SK-N-SH (cell line): ENCODE data around the gene CATSPERB. TPM values are rescaled to one million over a fixed set of nuclear protein-coding genes. Genes with fewer than 3 reads are reported as not detected.

Experiments used
- CTCF ChIA-PET: fragments of 300-600, 350-600 bp; formaldehyde crosslinking; extraction: SDS; loops from one replicate; lab custom pipeline; 2021; lab: Yijun Ruan, JAX
- POLR2A ChIA-PET: fragments of 350-600 bp; sonication (Branson Sonifier 250); formaldehyde crosslinking; extraction: SDS; loops from one replicate; lab custom pipeline; 2020; ENCODE audit warnings: antibody characterized with exemption, inconsistent platforms; lab: Yijun Ruan, JAX
- DNase-seq: peaks from one replicate; pipeline ENCODE4 v3.0.0; 2012
- H2AFZ ChIP-seq: fragments of 200-600 bp; sonication (generic); 2 replicates; pipeline ENCODE4 v1.8.1; 2016; ENCODE audit warnings: antibody characterized with exemption, mild to moderate bottlenecking, low read depth
- H3F3A ChIP-seq: fragments of 200-600 bp; sonication (generic); replicated peaks from 2 replicates; pipeline ENCODE3; 2016; ENCODE audit warnings: antibody characterized with exemption, mild to moderate bottlenecking; ENCODE audit not compliant: insufficient read depth
- H3K27ac ChIP-seq, 2 experiments: fragments of 200-500 bp in 1 of 2; fragments of 200-600 bp in 1 of 2; sonication (Bioruptor generic) in 1 of 2; sonication (generic), shearing (Covaris generic) in 1 of 2; 2 replicates each; pipeline versions ENCODE4 v1.5.1 to v1.6.1; 2014 to 2016; ENCODE audit warnings: low read depth in 2 of 2, inconsistent platforms in 1 of 2, low read length in 1 of 2, mild to moderate bottlenecking in 1 of 2, mixed read lengths in 1 of 2
- H3K27me3 ChIP-seq: fragments of 200-600 bp; sonication (generic), shearing (Covaris generic); 2 replicates; pipeline ENCODE4 v1.6.1; 2016; ENCODE audit warnings: mixed run types; ENCODE audit not compliant: insufficient read depth
- H3K36me3 ChIP-seq, 2 experiments: fragments of 200-500 bp in 1 of 2; fragments of 200-600 bp in 1 of 2; sonication (Bioruptor generic) in 1 of 2; sonication (generic) in 1 of 2; replicated peaks in 1 of 2; 2 replicates each; pipeline versions ENCODE3 to v1.5.1; 2014 to 2016; ENCODE audit warnings: low read length in 1 of 2, mild to moderate bottlenecking in 1 of 2; ENCODE audit not compliant: insufficient read depth in 2 of 2, control insufficient read depth in 1 of 2
- H3K4me1 ChIP-seq, 2 experiments: fragments of 200-500 bp in 1 of 2; fragments of 200-600 bp in 1 of 2; sonication (Bioruptor generic) in 1 of 2; sonication (generic), shearing (Covaris generic) in 1 of 2; 2 replicates each; pipeline versions ENCODE4 v1.5.1 to v1.6.1; 2014 to 2016; ENCODE audit warnings: low read depth in 1 of 2, low read length in 1 of 2, mixed run types in 1 of 2; ENCODE audit not compliant: insufficient read depth in 2 of 2, control insufficient read depth in 1 of 2
- H3K4me2 ChIP-seq: fragments of 200-600 bp; sonication (generic), shearing (Covaris generic); 2 replicates; pipeline ENCODE4 v1.6.1; 2017; ENCODE audit warnings: mixed run types
- H3K4me3 ChIP-seq, 2 experiments: fragments of 200-500 bp in 1 of 2; fragments of 200-600 bp in 1 of 2; sonication (Bioruptor generic) in 1 of 2; sonication (generic), shearing (Covaris generic) in 1 of 2; 2 replicates each; pipeline versions ENCODE4 v1.5.1 to v1.8.1; 2014 to 2016; ENCODE audit warnings: low read depth in 2 of 2, inconsistent platforms in 1 of 2, low read length in 1 of 2, mild to moderate bottlenecking in 1 of 2, mixed read lengths in 1 of 2, moderate library complexity in 1 of 2
- H3K79me2 ChIP-seq: fragments of 200-600 bp; sonication (generic); 2 replicates; pipeline ENCODE4 v1.8.1; 2017; ENCODE audit warnings: mild to moderate bottlenecking; ENCODE audit not compliant: insufficient read depth
- H3K9ac ChIP-seq: fragments of 200-600 bp; sonication (generic); 2 replicates; pipeline ENCODE4 v1.6.1; 2017; ENCODE audit warnings: mixed run types
- H3K9me2 ChIP-seq: fragments of 200-600 bp; sonication (generic); 2 replicates; pipeline ENCODE4 v1.6.1; 2017; ENCODE audit warnings: mixed run types
- H3K9me3 ChIP-seq: fragments of 200-600 bp; sonication (generic); 2 replicates; pipeline ENCODE4 v1.6.1; 2017; ENCODE audit warnings: mixed run types, mild to moderate bottlenecking, moderate library complexity
- H4K20me1 ChIP-seq: fragments of 200-600 bp; sonication (generic); 2 replicates; pipeline ENCODE4 v1.6.1; 2017; ENCODE audit warnings: mild to moderate bottlenecking, mixed run types; ENCODE audit not compliant: insufficient read depth
- ELF1 ChIP-seq: IDR thresholded peaks from 2 replicates; pipeline ENCODE4 v1.4.0; 2012
- EZH2phosphoT487 ChIP-seq: fragments of 200-600 bp; sonication (generic); IDR thresholded peaks from 2 replicates; pipeline ENCODE4 v1.6.1; 2017; ENCODE audit warnings: low read depth, mixed run types, mild to moderate bottlenecking, antibody characterized with exemption, moderate library complexity, borderline replicate concordance
- FOSL2 ChIP-seq: IDR thresholded peaks from 2 replicates; pipeline ENCODE4 v1.4.0; 2012; ENCODE audit warnings: low read depth, mild to moderate bottlenecking, moderate library complexity, borderline replicate concordance
- GATA2 ChIP-seq: sonication (generic); formaldehyde crosslinking; IDR thresholded peaks from 2 replicates; pipeline ENCODE4 v1.5.0; 2020; ENCODE audit warnings: mild to moderate bottlenecking, missing genetic modification reagents
- JUND ChIP-seq: IDR thresholded peaks from 2 replicates; pipeline ENCODE4 v1.4.0; 2012
- MXI1 ChIP-seq: IDR thresholded peaks from 2 replicates; pipeline ENCODE4 v1.6.1; 2012; ENCODE audit warnings: mild to moderate bottlenecking, low read depth, low read length, improper control_type of control experiment
- NRF1 ChIP-seq: IDR thresholded peaks from 2 replicates; pipeline ENCODE4 v1.6.1; 2012; ENCODE audit warnings: low read depth, mild to moderate bottlenecking, low read length
- RXRA ChIP-seq: IDR thresholded peaks from 2 replicates; pipeline ENCODE4 v1.4.0; 2012; ENCODE audit warnings: low read depth, mild to moderate bottlenecking, borderline replicate concordance
- SIN3A ChIP-seq: IDR thresholded peaks from 2 replicates; pipeline ENCODE4 v1.6.1; 2012; ENCODE audit warnings: low read depth, mild to moderate bottlenecking, low read length, moderate library complexity, borderline replicate concordance
- SMC3 ChIP-seq: IDR thresholded peaks from 2 replicates; pipeline ENCODE4 v1.6.1; 2012; ENCODE audit warnings: low read depth, low read length, improper control_type of control experiment
- TCF12 ChIP-seq: IDR thresholded peaks from 2 replicates; pipeline ENCODE4 v1.4.0; 2012
- WGBS: methylation state at CpG from one replicate; pipeline ENCODE4 v1.1.6; 2017; ENCODE audit warnings: low lambda C conversion rate; 5-methylcytosine and 5-hydroxymethylcytosine counted together
- polyA plus RNA-seq, 3 experiments: library from polyadenylated mRNA; depleted of rRNA; stranded (reverse); fragments of >200 nt; gene quantifications; 2 replicates each; pipeline ENCODE4 v1.2.3, GENCODE V29; 2012
- TF ChIP-seq, protein P1 (sequence below): IDR thresholded peaks from 2 replicates; pipeline ENCODE4 v1.6.1; 2012; ENCODE audit warnings: mild to moderate bottlenecking, low read depth, low read length, moderate library complexity
- TF ChIP-seq, protein P2 (sequence below): fragments of 200-600 bp; sonication (generic); IDR thresholded peaks from 2 replicates; pipeline ENCODE4 v1.6.1; 2017; ENCODE audit warnings: antibody characterized with exemption, mild to moderate bottlenecking, moderate library complexity
- TF ChIP-seq, protein P3 (sequence below): IDR thresholded peaks from 2 replicates; pipeline ENCODE4 v1.4.0; 2012; ENCODE audit warnings: low read depth
- TF ChIP-seq, protein P4 (sequence below): IDR thresholded peaks from 2 replicates; pipeline ENCODE4 v1.4.0; 2012; ENCODE audit warnings: low read depth, borderline replicate concordance
- TF ChIP-seq, protein P5 (sequence below): IDR thresholded peaks from 2 replicates; pipeline ENCODE4; 2012

The CATSPERB gene
- polyA plus RNA-seq, 1 of the 3 experiments (the other 2 are of a cell fraction): 0.08 TPM

DNA sequence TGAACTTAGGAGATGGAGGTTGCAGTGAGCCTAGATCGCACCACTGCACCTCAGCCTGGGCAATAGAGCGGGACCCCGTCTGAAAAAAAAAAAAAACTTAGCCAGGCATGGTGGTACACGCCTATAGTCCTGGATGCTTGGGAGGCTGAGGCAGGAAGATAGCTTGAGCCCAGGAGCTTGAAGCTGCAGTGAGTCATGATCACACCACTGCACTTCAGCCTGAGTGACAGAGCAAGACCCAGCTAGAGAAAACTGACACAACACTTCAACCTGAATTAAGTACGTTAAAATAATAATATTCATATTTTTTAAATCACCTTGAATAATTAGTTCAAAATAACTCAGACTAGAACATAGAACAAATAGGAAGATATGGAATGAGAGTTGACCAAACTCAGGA, 5.7 kb upstream of the CATSPERB start:
- no peak overlapping the region for H3K4me3 ChIP-seq
- H3K9me3 ChIP-seq: no peaks in the 10 kb centered on the region
- no peak overlapping the region for H3K9ac ChIP-seq
- no peak for TF ChIP-seq NRF1
- no peak for TF ChIP-seq EZH2phosphoT487
- no peak for TF ChIP-seq JUND
- TF ChIP-seq, protein P1, sequence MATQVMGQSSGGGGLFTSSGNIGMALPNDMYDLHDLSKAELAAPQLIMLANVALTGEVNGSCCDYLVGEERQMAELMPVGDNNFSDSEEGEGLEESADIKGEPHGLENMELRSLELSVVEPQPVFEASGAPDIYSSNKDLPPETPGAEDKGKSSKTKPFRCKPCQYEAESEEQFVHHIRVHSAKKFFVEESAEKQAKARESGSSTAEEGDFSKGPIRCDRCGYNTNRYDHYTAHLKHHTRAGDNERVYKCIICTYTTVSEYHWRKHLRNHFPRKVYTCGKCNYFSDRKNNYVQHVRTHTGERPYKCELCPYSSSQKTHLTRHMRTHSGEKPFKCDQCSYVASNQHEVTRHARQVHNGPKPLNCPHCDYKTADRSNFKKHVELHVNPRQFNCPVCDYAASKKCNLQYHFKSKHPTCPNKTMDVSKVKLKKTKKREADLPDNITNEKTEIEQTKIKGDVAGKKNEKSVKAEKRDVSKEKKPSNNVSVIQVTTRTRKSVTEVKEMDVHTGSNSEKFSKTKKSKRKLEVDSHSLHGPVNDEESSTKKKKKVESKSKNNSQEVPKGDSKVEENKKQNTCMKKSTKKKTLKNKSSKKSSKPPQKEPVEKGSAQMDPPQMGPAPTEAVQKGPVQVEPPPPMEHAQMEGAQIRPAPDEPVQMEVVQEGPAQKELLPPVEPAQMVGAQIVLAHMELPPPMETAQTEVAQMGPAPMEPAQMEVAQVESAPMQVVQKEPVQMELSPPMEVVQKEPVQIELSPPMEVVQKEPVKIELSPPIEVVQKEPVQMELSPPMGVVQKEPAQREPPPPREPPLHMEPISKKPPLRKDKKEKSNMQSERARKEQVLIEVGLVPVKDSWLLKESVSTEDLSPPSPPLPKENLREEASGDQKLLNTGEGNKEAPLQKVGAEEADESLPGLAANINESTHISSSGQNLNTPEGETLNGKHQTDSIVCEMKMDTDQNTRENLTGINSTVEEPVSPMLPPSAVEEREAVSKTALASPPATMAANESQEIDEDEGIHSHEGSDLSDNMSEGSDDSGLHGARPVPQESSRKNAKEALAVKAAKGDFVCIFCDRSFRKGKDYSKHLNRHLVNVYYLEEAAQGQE: no peak
- no peak for TF ChIP-seq FOSL2
- TF ChIP-seq SMC3: no peak
- TF ChIP-seq, protein P2, sequence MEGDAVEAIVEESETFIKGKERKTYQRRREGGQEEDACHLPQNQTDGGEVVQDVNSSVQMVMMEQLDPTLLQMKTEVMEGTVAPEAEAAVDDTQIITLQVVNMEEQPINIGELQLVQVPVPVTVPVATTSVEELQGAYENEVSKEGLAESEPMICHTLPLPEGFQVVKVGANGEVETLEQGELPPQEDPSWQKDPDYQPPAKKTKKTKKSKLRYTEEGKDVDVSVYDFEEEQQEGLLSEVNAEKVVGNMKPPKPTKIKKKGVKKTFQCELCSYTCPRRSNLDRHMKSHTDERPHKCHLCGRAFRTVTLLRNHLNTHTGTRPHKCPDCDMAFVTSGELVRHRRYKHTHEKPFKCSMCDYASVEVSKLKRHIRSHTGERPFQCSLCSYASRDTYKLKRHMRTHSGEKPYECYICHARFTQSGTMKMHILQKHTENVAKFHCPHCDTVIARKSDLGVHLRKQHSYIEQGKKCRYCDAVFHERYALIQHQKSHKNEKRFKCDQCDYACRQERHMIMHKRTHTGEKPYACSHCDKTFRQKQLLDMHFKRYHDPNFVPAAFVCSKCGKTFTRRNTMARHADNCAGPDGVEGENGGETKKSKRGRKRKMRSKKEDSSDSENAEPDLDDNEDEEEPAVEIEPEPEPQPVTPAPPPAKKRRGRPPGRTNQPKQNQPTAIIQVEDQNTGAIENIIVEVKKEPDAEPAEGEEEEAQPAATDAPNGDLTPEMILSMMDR: no peak
- TF ChIP-seq, protein P3, sequence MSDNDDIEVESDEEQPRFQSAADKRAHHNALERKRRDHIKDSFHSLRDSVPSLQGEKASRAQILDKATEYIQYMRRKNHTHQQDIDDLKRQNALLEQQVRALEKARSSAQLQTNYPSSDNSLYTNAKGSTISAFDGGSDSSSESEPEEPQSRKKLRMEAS: no peak
- TF ChIP-seq, protein P4, sequence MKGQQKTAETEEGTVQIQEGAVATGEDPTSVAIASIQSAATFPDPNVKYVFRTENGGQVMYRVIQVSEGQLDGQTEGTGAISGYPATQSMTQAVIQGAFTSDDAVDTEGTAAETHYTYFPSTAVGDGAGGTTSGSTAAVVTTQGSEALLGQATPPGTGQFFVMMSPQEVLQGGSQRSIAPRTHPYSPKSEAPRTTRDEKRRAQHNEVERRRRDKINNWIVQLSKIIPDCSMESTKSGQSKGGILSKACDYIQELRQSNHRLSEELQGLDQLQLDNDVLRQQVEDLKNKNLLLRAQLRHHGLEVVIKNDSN: no peak
- TF ChIP-seq TCF12: no peak
- no peak for TF ChIP-seq SIN3A
- no peak for TF ChIP-seq GATA2 (CRISPR knock-in tag)
- no peak for TF ChIP-seq MXI1
- TF ChIP-seq RXRA: no peak
- TF ChIP-seq, protein P5, sequence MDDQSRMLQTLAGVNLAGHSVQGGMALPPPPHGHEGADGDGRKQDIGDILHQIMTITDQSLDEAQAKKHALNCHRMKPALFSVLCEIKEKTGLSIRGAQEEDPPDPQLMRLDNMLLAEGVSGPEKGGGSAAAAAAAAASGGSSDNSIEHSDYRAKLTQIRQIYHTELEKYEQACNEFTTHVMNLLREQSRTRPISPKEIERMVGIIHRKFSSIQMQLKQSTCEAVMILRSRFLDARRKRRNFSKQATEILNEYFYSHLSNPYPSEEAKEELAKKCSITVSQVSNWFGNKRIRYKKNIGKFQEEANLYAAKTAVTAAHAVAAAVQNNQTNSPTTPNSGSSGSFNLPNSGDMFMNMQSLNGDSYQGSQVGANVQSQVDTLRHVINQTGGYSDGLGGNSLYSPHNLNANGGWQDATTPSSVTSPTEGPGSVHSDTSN: no peak
- TF ChIP-seq ELF1: no peak
- TF ChIP-seq, all 33 proteins: peak for 0
- Histone ChIP-seq H3K27ac (no peak overlapping the region), H3F3A (no peaks in the 10 kb centered on the region), H3K79me2 (no peaks in the 10 kb centered on the region), H3K4me2 (no peak overlapping the region), H3K4me1 (no peaks in the 10 kb centered on the region), H3K36me3 (no peaks in the 10 kb centered on the region), H2AFZ (no peak overlapping the region), H3K9me2 (no peaks in the 10 kb centered on the region), H3K27me3 (no peaks in the 10 kb centered on the region; the same call in 1 of the 2 replicates), H4K20me1 (no peaks in the 10 kb centered on the region)
- ChIA-PET POLR2A (no interaction called here), CTCF (no interaction called here)
- 4% methylated on average over 5 of the region's 5 CpGs for WGBS
- no peak for DNase-seq
